Spleen (tissue), 11 donors: ENCODE results near the gene CLEC10A. TPM values are rescaled to one million over a fixed set of nuclear protein-coding genes. Genes with fewer than 3 reads are reported as not detected.
A peak's percentile ranks its signal among the peaks of the same experiment; 100 is the strongest.

Experiments used
- DNase-seq: peaks from one replicate; pipeline ENCODE4 v3.0.0-alpha.2; 2020
- H3K27ac ChIP-seq, 8 donors: fragments of 200-600 bp; sonication (generic) in 7 of 8; 1 replicate in 4 of 8; 2 replicates in 4 of 8; pipeline versions ENCODE4 v1.5.0 to v1.8.0; 2016 to 2021; ENCODE audit warnings: inconsistent platforms in 4 of 8, mild to moderate bottlenecking in 4 of 8, moderate library complexity in 1 of 8
- H3K27me3 ChIP-seq, 7 donors: fragments of 200-600 bp; sonication (generic) in 6 of 7; replicated peaks in 1 of 7; 1 replicate in 4 of 7; 2 replicates in 3 of 7; pipeline versions ENCODE4 v1.5.0 to v1.8.0; 2016 to 2021; ENCODE audit warnings: inconsistent platforms in 3 of 7, mild to moderate bottlenecking in 1 of 7
- H3K36me3 ChIP-seq, 6 donors: fragments of 200-600 bp; sonication (generic) in 5 of 6; 1 replicate in 4 of 6; 2 replicates in 2 of 6; pipeline versions ENCODE4 v1.5.0 to v1.8.0; 2016 to 2021; ENCODE audit warnings: inconsistent platforms in 2 of 6
- H3K4me1 ChIP-seq, 6 donors: fragments of 200-600 bp; sonication (generic) in 5 of 6; 1 replicate in 3 of 6; 2 replicates in 3 of 6; pipeline versions ENCODE4 v1.5.0 to v1.8.0; 2016 to 2021; ENCODE audit warnings: inconsistent platforms in 3 of 6
- H3K4me3 ChIP-seq, 8 donors: fragments of 200-600 bp; sonication (generic) in 7 of 8; 1 replicate in 4 of 8; 2 replicates in 4 of 8; pipeline versions ENCODE4 v1.5.0 to v1.8.0; 2016 to 2021; ENCODE audit warnings: inconsistent platforms in 4 of 8, mild to moderate bottlenecking in 4 of 8, moderate library complexity in 2 of 8
- H3K9me3 ChIP-seq, 8 donors: fragments of 200-600 bp; sonication (generic) in 7 of 8; 1 replicate in 4 of 8; 2 replicates in 4 of 8; pipeline versions ENCODE4 v1.5.0 to v1.8.0; 2016 to 2021; ENCODE audit warnings: inconsistent platforms in 4 of 8
- CTCF ChIP-seq, 11 experiments: fragments of 200-600 bp in 7 of 11; fragments of 450-650 bp in 4 of 11; sonication (generic) in 4 of 11; IDR thresholded peaks in 8 of 11; conservative IDR thresholded peaks in 3 of 11; 1 replicate in 7 of 11; 2 replicates in 4 of 11; pipeline versions ENCODE4 v1.4.0 to v1.8.0; 2016 to 2021; ENCODE audit warnings: antibody characterized with exemption in 11 of 11, inconsistent platforms in 4 of 11, mild to moderate bottlenecking in 1 of 11
- POLR2A ChIP-seq, 3 donors: fragments of 450-650 bp; IDR thresholded peaks; one replicate each; pipeline ENCODE4 v1.5.1; 2017; ENCODE audit warnings: antibody characterized with exemption in 3 of 3, mild to moderate bottlenecking in 1 of 3
- POLR2AphosphoS5 ChIP-seq, 3 donors: sonication (generic); formaldehyde crosslinking; IDR thresholded peaks; one replicate each; pipeline ENCODE4 v1.5.1; 2017; ENCODE audit warnings: antibody characterized with exemption in 3 of 3
- WGBS, 5 donors: extraction: QIAGEN DNeasy Blood & Tissue Kit in 3 of 5; methylation state at CpG; one replicate each; pipeline versions ENCODE4 v1.1.5 to v1.1.7; 2013 to 2018; 5-methylcytosine and 5-hydroxymethylcytosine counted together
- intact Hi-C: fragments of 100-400 bp; cut with DNase I; formaldehyde crosslinking; loops from one replicate; pipeline ENCODE4 v1.15.0; 2023; ENCODE audit warnings: low total_unique reads
- polyA plus RNA-seq, 3 donors: library from polyadenylated mRNA; stranded (reverse); fragments of 200-250 nt; gene quantifications; one replicate each; pipeline ENCODE4 v1.2.1, GENCODE V29; 2013
- total RNA-seq, 7 donors: library from RNA; depleted of rRNA in 3 of 7; stranded (reverse); fragments of >200 nt in 3 of 7; fragmentation: NEBNext Ultra II Directional in 4 of 7; extraction: Animal tissue kit (Norgen Biotek cat#: 25700) in 4 of 7; gene quantifications; one replicate each; pipeline versions ENCODE4 v1.1.0 to v1.2.1, GENCODE V29; 2016 to 2021
- donor health status: healthy with polysubstance abuse.
- donor health status: DM: no; HTN: no; CAD: no; lungs with moderate emphysema.
- donor health status: DM: no; HTN: no; CAD: no.
- donor health status: Bipolar disorder and iron deficiency.
- donor health status: healthy.
- donor health status: DM: no; HTN: no; CAD: no.
- donor health status: DM: yes; HTN: yes; CAD: no.

The CLEC10A gene
- total and polyA plus RNA-seq, 10 donors, result 0.85 to 22.2 (median 6.7) TPM

- H3K27me3 ChIP-seq, result peaks cover 0 to 54% (median 24%) of the 10 kb centered on the region in 7 donors
- peak; percentile 65 to 86 (median 80) for TF ChIP-seq CTCF (IDR thresholded peaks at IDR 0.05 in 8 of 11, conservative IDR thresholded peaks at IDR 0.05 in 3 of 11)
- TF ChIP-seq POLR2AphosphoS5 (IDR thresholded peaks at IDR 0.05), result no peak
- 27 to 46% (median 29%) methylated on average over 5 of the region's 5 CpGs for WGBS, 5 donors
- intact Hi-C loops, result loop anchor here (10.0 kb wide), 1 partner anchor 259 kb away; the partner anchor contains the start of gene EIF5A
- H3K27ac ChIP-seq, result peak overlapping the region in 5 of 8 donors; percentile 69 to 89 (median 81)
- peak overlapping the region in 5 of 8 donors; percentile 27 to 66 (median 33) for H3K4me3 ChIP-seq
- no peak for DNase-seq
- H3K4me1 ChIP-seq, result peaks cover 20 to 61% (median 42%) of the 10 kb centered on the region in 6 donors
- H3K9me3 ChIP-seq, result no peaks in the 10 kb centered on the region
- H3K36me3 ChIP-seq, result no peaks in the 10 kb centered on the region
Measured at GRCh38 chr17:7045492-7046126, 34.4 kb downstream of the CLEC10A start.

- whole genome bisulfite sequencing, 5 donors, result 2 to 6% (median 4%) methylated on average over 27 to 58 of the region's 58 CpGs
- TF ChIP-seq POLR2A (IDR thresholded peaks at IDR 0.05) (no peak), POLR2AphosphoS5 (IDR thresholded peaks at IDR 0.05) (peak; percentile 52 to 73 (median 56))
- intact Hi-C loops, result loop anchor here (10.0 kb wide), 1 partner anchor 261 kb away; the partner anchor contains the start of gene EIF5A
Measured at GRCh38 chr17:7043497-7044198, 36.4 kb downstream of the CLEC10A start, which contains the start of gene SLC16A11. Gene SLC16A11 (minus strand): TSS chr17:7044092. CDS start chr17:7043513, 579 bp downstream.

GRCh38 chr17:7043182-7043496 lies 36.9 kb downstream of the CLEC10A start:
- WGBS, 5 donors, result 4 to 21% (median 8%) methylated on average over 6 to 21 of the region's 21 CpGs
- DNase-seq, result no peak
- Histone ChIP-seq H3K9me3 (no peaks in the 10 kb centered on the region), H3K4me1 (peaks cover 20 to 71% (median 47%) of the 10 kb centered on the region in 6 donors), H3K36me3 (peaks cover 0 to 4% (median 0%) of the 10 kb centered on the region in 6 donors), H3K27ac (peak overlapping the region in 6 of 8 donors; percentile 52 to 66 (median 58)), H3K27me3 (peaks cover 0 to 50% (median 24%) of the 10 kb centered on the region in 7 donors), H3K4me3 (peak overlapping the region; percentile 34 to 66 (median 42))
- TF ChIP-seq CTCF (IDR thresholded peaks at IDR 0.05 in 8 of 11, conservative IDR thresholded peaks at IDR 0.05 in 3 of 11) (no peak), POLR2A (IDR thresholded peaks at IDR 0.05) (no peak), POLR2AphosphoS5 (IDR thresholded peaks at IDR 0.05) (no peak)
- intact Hi-C loops, result loop anchor here (10.0 kb wide), 1 partner anchor 262 kb away; the partner anchor contains the start of gene EIF5A

More at GRCh38 chr17:7043497-7044198, 36.4 kb downstream of the CLEC10A start, which contains the start of gene SLC16A11:
- peak; percentile 88 for DNase-seq
- Histone ChIP-seq H3K36me3 (peaks cover 0 to 4% (median 0%) of the 10 kb centered on the region in 6 donors), H3K27ac (peak within 1 kb of the TSS in 6 of 8 donors; percentile 52 to 66 (median 58)), H3K4me1 (peaks cover 20 to 66% (median 44%) of the 10 kb centered on the region in 6 donors), H3K27me3 (peaks cover 0 to 54% (median 24%) of the 10 kb centered on the region in 7 donors), H3K9me3 (no peaks in the 10 kb centered on the region), H3K4me3 (peak within 1 kb of the TSS; percentile 34 to 66 (median 42))

DNA sequence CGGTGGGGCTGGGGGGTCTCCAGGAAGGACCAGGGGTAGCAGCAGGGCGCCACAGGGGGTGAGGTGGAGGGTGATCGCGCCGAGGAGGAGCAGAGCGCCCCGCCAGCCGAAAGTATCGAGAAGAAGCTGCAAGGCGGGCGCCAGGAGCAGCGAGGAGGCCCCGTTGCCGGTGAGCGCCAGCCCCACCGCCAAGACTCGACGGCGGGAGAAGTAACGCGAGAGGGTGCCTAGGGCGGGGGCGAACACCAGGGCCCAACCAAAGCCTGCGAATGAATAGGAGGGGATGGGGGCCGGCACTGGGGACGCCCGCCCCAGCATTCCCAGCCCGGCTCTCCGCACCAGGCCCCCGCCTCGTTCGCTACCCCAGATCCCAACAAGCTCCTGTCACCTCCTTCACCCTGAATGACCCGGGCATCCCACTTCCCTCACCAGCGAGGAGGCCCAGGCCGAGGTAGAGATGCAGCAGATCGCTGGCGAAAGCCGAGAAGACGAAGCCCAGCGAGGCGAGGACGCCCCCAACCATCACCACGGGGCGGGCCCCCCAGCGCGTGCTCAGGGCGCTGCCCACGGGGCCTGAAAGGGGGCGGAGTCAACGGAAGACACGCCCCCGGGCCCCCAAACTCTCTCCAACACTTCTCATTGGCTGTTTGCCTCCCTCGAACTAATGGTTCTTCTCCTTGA lies 37.4 kb downstream of the CLEC10A start:
- peak overlapping the region in 7 of 8 donors; percentile 34 to 66 (median 43) for H3K4me3 ChIP-seq
- H3K36me3 ChIP-seq, result peaks cover 0 to 4% (median 0%) of the 10 kb centered on the region in 6 donors
- WGBS, 5 donors, result 4 to 6% (median 5%) methylated on average over 48 to 53 of the region's 53 CpGs
- TF ChIP-seq POLR2A (IDR thresholded peaks at IDR 0.05), result no peak
- no peak for TF ChIP-seq CTCF (IDR thresholded peaks at IDR 0.05 in 8 of 11, conservative IDR thresholded peaks at IDR 0.05 in 3 of 11)
- TF ChIP-seq POLR2AphosphoS5 (IDR thresholded peaks at IDR 0.05), result peak in 2 of 3 donors; percentile 34 to 52
- H3K27me3 ChIP-seq, result peaks cover 0 to 50% (median 24%) of the 10 kb centered on the region in 7 donors
- DNase-seq, result peak; percentile 84
- intact Hi-C loops, result loop anchor here (10.0 kb wide), 1 partner anchor 262 kb away; the partner anchor contains the start of gene EIF5A
- no peaks in the 10 kb centered on the region for H3K9me3 ChIP-seq
- H3K27ac ChIP-seq, result peak overlapping the region in 7 of 8 donors; percentile 15 to 66 (median 58)
- peaks cover 23 to 72% (median 49%) of the 10 kb centered on the region in 6 donors for H3K4me1 ChIP-seq
